ENCODE measurements around the gene HCN2. TPM values are rescaled to one million over a fixed set of nuclear protein-coding genes. Genes with fewer than 3 reads are reported as not detected.
"Not testable (repeated sequence)": the region's sequence is repeated elsewhere in the genome, so short reads cannot be mapped to it uniquely, and the experiment has no call there.

The HCN2 gene
- total RNA-seq, 1 experiment from 2014 or later: 1.5 TPM

DNA sequence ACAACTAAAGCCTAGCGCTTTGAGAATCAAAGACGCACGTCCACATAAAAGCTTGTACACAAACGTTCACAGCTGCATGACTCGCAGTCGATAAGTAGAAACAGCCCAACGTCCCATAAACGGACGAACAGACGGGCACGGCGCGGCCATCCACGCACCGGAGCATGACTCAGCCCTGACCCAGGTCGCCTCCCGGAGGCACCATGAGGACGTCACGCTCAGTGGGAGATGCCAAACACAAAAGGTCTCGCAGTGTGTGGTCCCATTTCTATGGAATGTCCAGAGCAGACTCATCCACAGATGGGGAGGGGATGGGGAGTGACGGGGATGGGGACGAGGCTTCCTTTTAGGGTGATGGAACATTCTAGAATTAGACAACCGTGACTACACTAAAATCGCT lies 34.3 kb downstream of the HCN2 start:
- no TSS peak for BruUV-seq (replicated peaks)
- Histone ChIP-seq H3K9me2 (ENCODE audit: insufficient read depth) (no peaks in the 10 kb centered on the region), H3K27ac (no peak overlapping the region), H3K4me1 (replicated peaks; ENCODE audit: insufficient read depth) (no peaks in the 10 kb centered on the region), H3K4me3 (no peak overlapping the region), H3K27me3 (ENCODE audit: insufficient read depth, low read depth) (no peaks in the 10 kb centered on the region), H3K36me3 (ENCODE audit: low read depth) (0 out of 2 replicates have a peak, but pooled peaks cover 7% of the 10 kb centered on the region), H3K4me2 (no peak overlapping the region), H3F3A (ENCODE audit: insufficient read depth, low read depth) (no peaks in the 10 kb centered on the region), H4K20me1 (ENCODE audit: insufficient read depth) (peaks cover 3% of the 10 kb centered on the region), H3K79me2 (ENCODE audit: low read depth) (no peaks in the 10 kb centered on the region), H3K9me3 (ENCODE audit: insufficient read depth, low read depth) (no peaks in the 10 kb centered on the region), H2AFZ (no peak overlapping the region)
- TF ChIP-seq CTCF (conservative IDR thresholded peaks at IDR 0.05) (no peak), EZH2 (IDR thresholded peaks at IDR 0.05; ENCODE audit: low read depth) (no peak)
- ChIA-PET CTCF (no interaction called here), POLR2A (ENCODE audit: unreplicated experiment) (no interaction called here)
- no peak for DNase-seq
- intact Hi-C loops (cut with micrococcal nuclease; ENCODE audit: unreplicated experiment): no loop called here

DNA sequence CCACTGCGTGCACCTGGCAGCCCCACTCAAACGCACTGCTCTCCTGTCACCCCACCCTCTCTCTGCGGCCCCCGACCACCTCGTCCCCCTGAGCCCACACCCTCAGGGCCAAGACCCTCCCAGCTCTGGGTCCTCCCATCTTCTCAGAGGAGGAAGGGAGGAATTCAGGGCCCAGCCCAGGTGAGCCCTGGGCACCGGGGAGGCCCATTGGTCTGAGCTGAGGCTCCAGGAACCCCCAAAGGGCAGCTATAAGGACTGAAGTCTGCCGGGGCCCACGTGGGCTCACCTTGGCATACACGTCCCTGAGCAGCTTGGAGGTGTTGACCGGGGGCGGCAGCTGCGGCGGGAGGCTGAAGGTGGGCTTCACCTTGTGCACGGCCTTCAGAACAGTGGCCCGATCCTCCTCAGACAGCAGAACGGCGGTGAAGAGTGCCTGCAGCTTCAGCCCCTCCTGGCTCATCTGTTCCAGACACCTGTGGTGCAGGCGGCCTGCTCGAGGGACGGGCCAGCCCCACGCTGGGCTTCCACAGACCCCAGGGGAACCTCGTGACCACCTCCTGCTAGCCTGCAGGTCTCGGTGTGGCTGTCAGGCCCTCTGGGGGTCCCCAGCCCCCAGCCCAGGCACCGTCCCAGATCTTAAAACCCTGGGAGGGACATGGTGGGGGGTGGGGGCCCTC lies 34.9 kb downstream of the HCN2 start:
- Histone ChIP-seq H2AFZ (no peak overlapping the region), H3K4me1 (replicated peaks; ENCODE audit: insufficient read depth) (no peaks in the 10 kb centered on the region), H3F3A (ENCODE audit: insufficient read depth, low read depth) (no peaks in the 10 kb centered on the region), H4K20me1 (ENCODE audit: insufficient read depth) (peaks cover 4% of the 10 kb centered on the region), H3K36me3 (ENCODE audit: low read depth) (0 out of 2 replicates have a peak, but pooled peaks cover 7% of the 10 kb centered on the region), H3K9me2 (ENCODE audit: insufficient read depth) (no peaks in the 10 kb centered on the region), H3K4me2 (no peak overlapping the region), H3K9me3 (ENCODE audit: insufficient read depth, low read depth) (no peaks in the 10 kb centered on the region), H3K27ac (no peak overlapping the region), H3K27me3 (ENCODE audit: insufficient read depth, low read depth) (no peaks in the 10 kb centered on the region), H3K4me3 (no peak overlapping the region), H3K79me2 (ENCODE audit: low read depth) (no peaks in the 10 kb centered on the region)
- CTCF ChIA-PET: no interaction called here
- no peak for DNase-seq
- intact Hi-C loops (cut with micrococcal nuclease; ENCODE audit: unreplicated experiment): no loop called here
- TF ChIP-seq EZH2 (IDR thresholded peaks at IDR 0.05; ENCODE audit: low read depth) (no peak), CTCF (conservative IDR thresholded peaks at IDR 0.05) (no peak)
- POLR2A ChIA-PET (ENCODE audit: unreplicated experiment): no interaction called here
- no TSS peak for BruUV-seq (replicated peaks)

- Histone ChIP-seq H4K20me1 (ENCODE audit: insufficient read depth) (peaks cover 5% of the 10 kb centered on the region), H3K36me3 (ENCODE audit: low read depth) (0 out of 2 replicates have a peak, but pooled peaks cover 7% of the 10 kb centered on the region), H3K4me2 (no peak overlapping the region), H3K9me3 (ENCODE audit: insufficient read depth, low read depth) (no peaks in the 10 kb centered on the region), H3K4me1 (replicated peaks; ENCODE audit: insufficient read depth) (no peaks in the 10 kb centered on the region), H3K27me3 (ENCODE audit: insufficient read depth, low read depth) (no peaks in the 10 kb centered on the region), H3K9me2 (ENCODE audit: insufficient read depth) (no peaks in the 10 kb centered on the region), H2AFZ (no peak overlapping the region), H3K4me3 (no peak overlapping the region), H3K27ac (no peak overlapping the region), H3F3A (ENCODE audit: insufficient read depth, low read depth) (no peaks in the 10 kb centered on the region), H3K79me2 (ENCODE audit: low read depth) (no peaks in the 10 kb centered on the region; the same call in 1 of the 2 replicates)
- POLR2A ChIA-PET (ENCODE audit: unreplicated experiment): no interaction called here
- TF ChIP-seq EZH2 (IDR thresholded peaks at IDR 0.05; ENCODE audit: low read depth) (no peak), CTCF (conservative IDR thresholded peaks at IDR 0.05) (no peak)
- no TSS peak for BruUV-seq (replicated peaks)
- intact Hi-C loops (cut with micrococcal nuclease; ENCODE audit: unreplicated experiment): no loop called here
- CTCF ChIA-PET: no interaction called here
- no peak for DNase-seq
Observed at GRCh38 chr19:625257-625656, 35.6 kb downstream of the HCN2 start.

GRCh38 chr19:626566-626965 lies 36.9 kb downstream of the HCN2 start:
- H3K4me2 ChIP-seq; H3K27ac ChIP-seq; DNase-seq; H3K9me2 ChIP-seq (ENCODE audit: insufficient read depth); H2AFZ ChIP-seq; H3K4me1 ChIP-seq (replicated peaks; ENCODE audit: insufficient read depth); H3K27me3 ChIP-seq (ENCODE audit: insufficient read depth, low read depth); H3K4me3 ChIP-seq; intact Hi-C loops (cut with micrococcal nuclease; ENCODE audit: unreplicated experiment); POLR2A ChIA-PET (ENCODE audit: unreplicated experiment); H3F3A ChIP-seq (ENCODE audit: insufficient read depth, low read depth); BruUV-seq (replicated peaks); H3K9me3 ChIP-seq (ENCODE audit: insufficient read depth, low read depth); H3K36me3 ChIP-seq (ENCODE audit: low read depth): not testable (repeated sequence)
- CTCF ChIA-PET: interaction anchor here (0.6 kb wide), 1 partner anchor 108 kb away, joined by 3 read pairs; no protein-coding TSS in a partner anchor
- peaks cover 11% of the 10 kb centered on the region for H3K79me2 ChIP-seq (ENCODE audit: low read depth)
- H4K20me1 ChIP-seq (ENCODE audit: insufficient read depth): peaks cover 11% of the 10 kb centered on the region

Data from PC-9 (cell line).